SK-N-SH (cell line): ENCODE measurements around the gene PWWP2B.

Source experiments
- CHD2 ChIP-seq: fragments of 150-350 bp; IDR thresholded peaks from 2 replicates; pipeline ENCODE4 v1.6.1; 2018; ENCODE audit warnings: low read length; ENCODE audit not compliant: partially characterized antibody
- POLR2AphosphoS5 ChIP-seq: IDR thresholded peaks from 2 replicates; pipeline ENCODE4 v1.6.1; 2012; ENCODE audit warnings: low read depth, low read length
- USF2 ChIP-seq: fragments of 150-350 bp; IDR thresholded peaks from 2 replicates; pipeline ENCODE4 v1.6.1; 2017; ENCODE audit warnings: antibody characterized with exemption, low read length, low read depth, borderline replicate concordance
- TF ChIP-seq, protein P1 (sequence below): fragments of 200-600 bp; sonication (generic); IDR thresholded peaks from 2 replicates; pipeline ENCODE4 v1.6.1; 2017; ENCODE audit warnings: antibody characterized with exemption, mild to moderate bottlenecking, moderate library complexity

DNA sequence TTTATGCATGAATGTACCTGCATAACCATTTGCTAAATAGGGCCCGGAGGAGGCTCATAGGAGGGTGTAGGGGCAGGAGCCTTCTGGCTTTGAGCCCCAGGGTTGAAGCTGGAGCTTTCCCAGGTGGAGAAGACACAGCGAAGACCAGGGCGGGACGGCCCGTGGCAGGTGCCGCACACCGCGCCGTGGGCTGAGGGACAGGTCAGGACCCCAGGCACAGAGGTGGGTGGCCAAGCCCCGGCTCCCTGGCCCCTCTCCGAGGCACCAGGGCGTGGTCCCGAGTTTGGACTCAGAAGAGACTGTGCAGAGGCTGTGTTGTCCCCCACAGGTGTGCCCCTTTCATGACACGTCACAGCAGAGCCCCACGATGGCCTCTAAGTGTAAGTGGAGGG lies 56.5 kb downstream of the PWWP2B start:
- TF ChIP-seq USF2 (no peak), CHD2 (no peak), POLR2AphosphoS5 (no peak)
- TF ChIP-seq, protein P1, sequence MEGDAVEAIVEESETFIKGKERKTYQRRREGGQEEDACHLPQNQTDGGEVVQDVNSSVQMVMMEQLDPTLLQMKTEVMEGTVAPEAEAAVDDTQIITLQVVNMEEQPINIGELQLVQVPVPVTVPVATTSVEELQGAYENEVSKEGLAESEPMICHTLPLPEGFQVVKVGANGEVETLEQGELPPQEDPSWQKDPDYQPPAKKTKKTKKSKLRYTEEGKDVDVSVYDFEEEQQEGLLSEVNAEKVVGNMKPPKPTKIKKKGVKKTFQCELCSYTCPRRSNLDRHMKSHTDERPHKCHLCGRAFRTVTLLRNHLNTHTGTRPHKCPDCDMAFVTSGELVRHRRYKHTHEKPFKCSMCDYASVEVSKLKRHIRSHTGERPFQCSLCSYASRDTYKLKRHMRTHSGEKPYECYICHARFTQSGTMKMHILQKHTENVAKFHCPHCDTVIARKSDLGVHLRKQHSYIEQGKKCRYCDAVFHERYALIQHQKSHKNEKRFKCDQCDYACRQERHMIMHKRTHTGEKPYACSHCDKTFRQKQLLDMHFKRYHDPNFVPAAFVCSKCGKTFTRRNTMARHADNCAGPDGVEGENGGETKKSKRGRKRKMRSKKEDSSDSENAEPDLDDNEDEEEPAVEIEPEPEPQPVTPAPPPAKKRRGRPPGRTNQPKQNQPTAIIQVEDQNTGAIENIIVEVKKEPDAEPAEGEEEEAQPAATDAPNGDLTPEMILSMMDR = no peak
